ENCODE results near the gene ZNF618.

The ZNF618 gene

GRCh38 chr9:113934167-113934828 lies 58.2 kb downstream of the ZNF618 start:
- no peak for DNase-seq (ENCODE audit: low spot score)

GRCh38 chr9:113934829-113935676 lies 58.9 kb downstream of the ZNF618 start:
- no peak for DNase-seq (ENCODE audit: low spot score)

- no peak for DNase-seq (ENCODE audit: low spot score)
Measured at GRCh38 chr9:113935677-113936380, 59.7 kb downstream of the ZNF618 start.

GRCh38 chr9:113940077-113940476 lies 64.0 kb downstream of the ZNF618 start:
- DNase-seq (ENCODE audit: low spot score), result no peak

GRCh38 chr9:113941056-113941455 lies 64.9 kb downstream of the ZNF618 start:
- no peak for DNase-seq (ENCODE audit: low spot score)

- no peak for DNase-seq (ENCODE audit: low spot score)
Measured at GRCh38 chr9:113941526-113941925, 65.4 kb downstream of the ZNF618 start.

GRCh38 chr9:113943112-113944009 lies 67.3 kb downstream of the ZNF618 start:
- DNase-seq (ENCODE audit: low spot score), result no peak

GRCh38 chr9:113945784-113946183 lies 69.7 kb downstream of the ZNF618 start:
- no peak for DNase-seq (ENCODE audit: low spot score)

GRCh38 chr9:113946496-113947115 lies 70.5 kb downstream of the ZNF618 start:
- no peak for DNase-seq (ENCODE audit: low spot score)

GRCh38 chr9:113947941-113948340 lies 71.8 kb downstream of the ZNF618 start:
- DNase-seq (ENCODE audit: low spot score), result no peak

- DNase-seq (ENCODE audit: low spot score), result no peak
Measured at GRCh38 chr9:113948891-113949570, 72.9 kb downstream of the ZNF618 start.

GRCh38 chr9:113949571-113950078 lies 73.5 kb downstream of the ZNF618 start:
- no peak for DNase-seq (ENCODE audit: low spot score)

- no peak for DNase-seq (ENCODE audit: low spot score)
Measured at GRCh38 chr9:113950195-113951031, 74.3 kb downstream of the ZNF618 start.

- no peak for DNase-seq (ENCODE audit: low spot score)
Measured at GRCh38 chr9:113951032-113951372, 74.9 kb downstream of the ZNF618 start.

GRCh38 chr9:113952676-113953075 lies 76.6 kb downstream of the ZNF618 start:
- DNase-seq (ENCODE audit: low spot score), result no peak

- no peak for DNase-seq (ENCODE audit: low spot score)
Measured at GRCh38 chr9:113953531-113953930, 77.4 kb downstream of the ZNF618 start.

- no peak for DNase-seq (ENCODE audit: low spot score)
Measured at GRCh38 chr9:113954591-113954990, 78.5 kb downstream of the ZNF618 start.

GRCh38 chr9:113955076-113955752 lies 79.1 kb downstream of the ZNF618 start:
- DNase-seq (ENCODE audit: low spot score), result no peak

- no peak for DNase-seq (ENCODE audit: low spot score)
Measured at GRCh38 chr9:113956901-113957300, 80.8 kb downstream of the ZNF618 start.

All from HuH-7.5 (cell line).